ENCODE measurements around the gene SERINC2.

The SERINC2 gene

GRCh38 chr1:31412732-31413404 lies at the start of gene SERINC2:
SERINC2 (plus strand) TSS chr1:31413213; CDS start chr1:31413266, 53 bp downstream.
- peak; percentile 45 to 67 (median 50) for DNase-seq

- DNase-seq, result no peak
Observed at GRCh38 chr1:31364561-31365250, 48.3 kb upstream of the SERINC2 start.

- peak in 2 of 3 experiments; percentile 19 to 65 for DNase-seq
Observed at GRCh38 chr1:31366796-31367195, 46.2 kb upstream of the SERINC2 start.

GRCh38 chr1:31368611-31369107 lies 44.4 kb upstream of the SERINC2 start:
- DNase-seq, result no peak

GRCh38 chr1:31370021-31370420 lies 43.0 kb upstream of the SERINC2 start:
- DNase-seq, result no peak

- DNase-seq, result no peak
Observed at GRCh38 chr1:31370565-31370964, 42.4 kb upstream of the SERINC2 start.

GRCh38 chr1:31371121-31371959 lies 41.7 kb upstream of the SERINC2 start:
- no peak for DNase-seq

GRCh38 chr1:31372051-31372450 lies 41.0 kb upstream of the SERINC2 start:
- DNase-seq, result no peak

GRCh38 chr1:31372751-31373055 lies 40.3 kb upstream of the SERINC2 start:
- DNase-seq, result no peak

GRCh38 chr1:31373056-31373896 lies 39.7 kb upstream of the SERINC2 start, which contains the start of gene FABP3:
FABP3 (minus strand) TSS chr1:31373076; CDS start chr1:31373014, 62 bp downstream.
- peak; percentile 12 to 52 (median 26) for DNase-seq

GRCh38 chr1:31373897-31374486 lies 39.0 kb upstream of the SERINC2 start:
- peak in 1 of 3 experiments; percentile 43 for DNase-seq

GRCh38 chr1:31374511-31375196 lies 38.4 kb upstream of the SERINC2 start:
- no peak for DNase-seq

GRCh38 chr1:31376375-31377134 lies 36.5 kb upstream of the SERINC2 start:
- peak in 2 of 3 experiments; percentile 21 to 61 for DNase-seq

- DNase-seq, result no peak
Observed at GRCh38 chr1:31377364-31377863, 35.6 kb upstream of the SERINC2 start.

GRCh38 chr1:31378001-31378400 lies 35.0 kb upstream of the SERINC2 start:
- no peak for DNase-seq

- DNase-seq, result no peak
Observed at GRCh38 chr1:31380181-31380580, 32.8 kb upstream of the SERINC2 start.

- DNase-seq, result no peak
Observed at GRCh38 chr1:31381394-31382294, 31.4 kb upstream of the SERINC2 start.

GRCh38 chr1:31382379-31382989 lies 30.5 kb upstream of the SERINC2 start:
- DNase-seq, result no peak

- DNase-seq, result no peak
Observed at GRCh38 chr1:31383967-31384366, 29.0 kb upstream of the SERINC2 start.
